ENCODE data around the gene DOCK6.

Gene DOCK6

DNA sequence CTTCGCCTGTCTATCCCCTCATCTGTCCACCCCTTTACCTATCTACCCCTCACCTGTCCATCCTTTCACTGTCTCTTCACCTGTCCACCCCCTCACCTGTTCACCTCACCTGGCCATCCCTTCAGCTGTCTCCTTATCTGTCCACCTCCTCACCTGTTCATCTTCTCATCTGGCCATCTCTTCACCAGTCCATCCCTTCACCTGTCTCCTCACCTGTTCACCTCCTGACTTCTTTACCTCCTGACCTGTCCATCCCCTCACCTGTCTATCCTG lies 51.7 kb downstream of the DOCK6 start:
- DNase-seq, result no peak

DNA sequence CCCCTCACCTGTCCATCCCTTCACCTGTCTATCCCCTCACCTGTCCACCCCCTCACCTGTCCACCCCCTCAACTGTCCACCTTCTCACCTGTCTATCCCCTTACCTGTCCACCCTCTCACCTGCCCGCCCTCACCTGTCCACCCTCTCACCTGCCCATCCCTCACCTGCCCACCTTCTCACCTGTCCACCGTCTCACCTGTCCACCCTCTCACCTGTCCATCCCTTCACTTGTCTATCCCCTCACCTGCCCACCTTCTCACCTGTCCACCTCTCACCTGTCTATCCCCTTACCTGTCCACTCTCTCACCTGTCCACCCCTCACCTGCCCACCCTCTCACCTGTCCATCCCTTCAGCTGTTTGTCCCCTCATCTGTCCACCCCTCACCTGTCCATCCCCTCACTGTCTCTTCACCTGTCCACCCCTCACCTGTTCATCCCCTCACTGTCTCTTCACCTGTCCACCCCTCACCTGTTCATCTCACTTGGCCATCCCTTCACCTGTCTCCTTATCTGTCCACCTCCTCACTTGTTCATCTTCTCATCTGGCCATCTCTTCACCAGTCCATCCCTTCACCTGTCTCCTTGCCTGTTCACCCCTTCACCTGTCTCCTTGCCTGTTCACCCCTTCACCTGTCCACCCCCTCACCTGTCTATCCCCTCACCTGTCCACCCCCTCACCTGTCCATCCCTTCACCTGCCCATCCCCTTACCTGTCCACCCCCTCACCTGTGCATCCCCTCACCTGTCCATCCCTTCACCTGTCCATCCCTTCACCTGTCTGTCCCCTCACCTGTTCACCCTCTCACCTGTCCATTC lies 52.3 kb downstream of the DOCK6 start:
- DNase-seq, result no peak

DNA sequence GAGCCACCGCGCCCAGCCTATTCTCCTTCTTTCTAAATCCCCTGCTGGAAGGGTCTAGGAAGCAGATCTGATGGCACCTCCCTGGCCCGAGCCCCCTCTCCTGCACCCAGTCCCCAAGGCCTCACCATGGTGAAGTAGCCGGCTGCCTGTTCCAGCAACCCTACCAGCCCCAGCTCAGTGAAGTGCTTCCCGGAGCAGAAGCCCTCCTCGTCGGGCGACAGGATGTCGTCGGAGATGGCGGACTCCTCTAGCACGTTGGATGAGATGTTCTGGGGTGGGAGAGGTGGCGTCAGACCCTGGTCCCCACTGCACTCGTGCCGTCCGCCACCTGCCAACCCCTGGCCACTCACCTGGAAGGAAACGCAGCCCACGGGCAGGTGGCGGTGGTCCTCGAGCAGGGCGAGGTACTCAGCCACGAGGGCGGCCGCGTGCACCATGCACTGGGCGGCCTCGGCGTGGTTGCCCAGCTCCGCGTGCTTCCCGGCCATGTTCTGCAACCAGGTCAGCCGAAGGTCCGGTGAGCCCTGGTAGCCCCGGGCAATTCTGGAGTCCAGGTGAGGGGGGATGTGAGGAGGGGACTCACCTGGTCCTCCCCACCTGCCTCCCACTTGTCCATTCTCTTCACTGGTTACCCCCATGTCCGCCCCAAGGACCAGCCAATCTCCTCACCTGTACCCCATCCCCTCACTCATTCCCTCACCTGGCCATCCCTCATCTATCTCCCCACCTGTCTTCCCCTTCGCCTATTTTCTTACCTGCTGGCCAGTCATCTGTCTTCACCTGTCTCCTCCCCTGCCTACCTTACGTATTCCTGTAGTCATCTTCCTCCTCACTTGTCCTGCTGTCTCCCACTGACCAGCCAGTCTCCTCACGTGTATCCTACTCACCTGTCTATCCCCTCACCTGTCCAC lies 53.5 kb downstream of the DOCK6 start:
- no peak for DNase-seq

DNA sequence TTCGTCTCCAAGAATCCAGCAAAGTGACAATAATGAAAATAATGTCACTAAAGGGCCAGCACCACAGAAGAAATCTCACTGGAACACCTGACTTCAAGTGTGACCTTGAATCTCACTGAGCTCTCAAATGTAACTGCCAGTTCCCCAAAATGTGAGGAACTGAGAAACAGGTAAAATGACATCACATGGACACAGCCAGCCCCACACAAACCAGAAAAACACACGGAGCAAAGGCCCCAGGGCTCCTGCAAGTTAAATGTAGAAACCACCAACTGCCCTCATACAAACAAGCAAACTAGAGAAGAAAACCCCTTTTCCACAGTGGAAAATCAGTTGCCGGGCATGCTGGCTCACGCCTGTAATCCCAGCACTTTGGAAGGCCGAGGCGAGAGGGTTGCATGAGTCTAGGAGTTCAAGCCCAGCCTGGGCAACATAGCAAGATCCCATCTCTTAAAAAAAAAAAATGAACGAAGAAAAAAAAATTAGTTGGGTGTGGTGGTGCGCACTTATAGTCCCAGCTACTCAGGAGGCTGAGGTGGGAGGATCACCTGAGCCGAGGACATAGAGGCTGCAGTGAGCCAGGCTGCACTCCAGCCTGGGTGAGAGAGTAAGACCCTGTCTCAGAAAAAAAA lies 56.3 kb downstream of the DOCK6 start:
- no peak for DNase-seq

DNA sequence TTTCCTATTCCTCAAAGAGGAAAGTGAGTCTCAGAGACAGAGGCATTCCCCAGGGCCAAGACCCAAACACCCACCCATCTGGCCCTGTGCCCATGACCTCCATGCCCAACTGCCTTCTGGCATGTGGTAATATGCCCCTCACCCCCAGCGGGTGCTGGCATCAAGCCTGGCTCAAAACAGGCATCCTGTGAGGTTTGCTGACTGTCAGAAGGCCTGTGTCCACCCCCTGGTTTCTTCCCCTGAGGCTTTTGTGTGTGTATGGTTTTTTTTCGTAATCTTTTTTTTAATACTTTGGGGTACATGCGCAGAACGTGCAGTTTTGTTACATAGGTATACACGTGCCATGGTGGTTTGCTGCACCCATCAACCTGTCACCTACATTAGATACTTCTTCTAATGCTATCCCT lies 57.4 kb downstream of the DOCK6 start:
- DNase-seq, result no peak

- no peak for DNase-seq
Observed at GRCh38 chr19:11204076-11204602, 58.2 kb downstream of the DOCK6 start.

DNA sequence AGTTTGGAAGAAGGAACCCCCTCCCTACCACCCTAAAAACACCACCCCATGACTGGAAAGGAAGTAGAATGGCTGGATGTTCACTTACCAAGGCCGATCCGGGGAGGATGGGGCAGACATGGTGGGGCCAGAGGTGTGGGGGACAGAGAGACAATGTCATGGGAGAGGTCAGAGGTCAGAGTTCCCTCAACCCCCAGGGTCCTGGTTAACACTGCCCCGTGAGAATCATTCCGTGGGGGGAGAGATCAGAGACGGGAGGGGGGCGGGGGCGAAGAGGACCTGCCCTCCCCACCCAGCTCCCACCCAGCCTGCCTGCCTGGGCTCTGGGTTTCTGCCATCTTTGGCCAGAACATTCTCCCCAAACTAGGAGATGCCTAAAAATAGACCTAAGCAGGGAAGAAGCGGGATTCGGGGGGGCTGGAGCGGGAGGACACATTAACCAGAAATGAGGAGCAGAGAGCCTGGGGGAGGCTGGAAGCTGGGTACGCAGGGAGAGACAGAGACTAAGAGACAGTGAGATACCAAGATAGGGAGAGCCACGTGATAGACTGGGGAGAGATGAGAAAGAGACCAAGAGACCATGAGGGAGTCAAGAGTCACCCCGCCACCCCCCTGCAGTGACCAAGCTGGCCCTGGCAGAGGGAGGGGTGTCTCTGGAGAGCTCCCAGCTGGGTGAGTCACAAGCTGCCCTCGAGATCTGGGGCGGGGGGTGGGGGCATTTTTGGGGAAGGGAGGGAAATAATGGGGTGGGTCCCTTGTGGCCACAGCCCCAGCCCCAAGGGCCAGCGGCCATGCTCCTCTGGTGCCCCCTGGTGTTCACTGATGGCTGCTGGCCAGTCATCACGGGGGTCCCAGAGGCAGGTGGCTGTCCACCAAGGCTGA lies 58.9 kb downstream of the DOCK6 start:
- DNase-seq, result peak; percentile 70

GRCh38 chr19:11202488-11203193 lies 59.7 kb downstream of the DOCK6 start:
- no peak for DNase-seq

DNA sequence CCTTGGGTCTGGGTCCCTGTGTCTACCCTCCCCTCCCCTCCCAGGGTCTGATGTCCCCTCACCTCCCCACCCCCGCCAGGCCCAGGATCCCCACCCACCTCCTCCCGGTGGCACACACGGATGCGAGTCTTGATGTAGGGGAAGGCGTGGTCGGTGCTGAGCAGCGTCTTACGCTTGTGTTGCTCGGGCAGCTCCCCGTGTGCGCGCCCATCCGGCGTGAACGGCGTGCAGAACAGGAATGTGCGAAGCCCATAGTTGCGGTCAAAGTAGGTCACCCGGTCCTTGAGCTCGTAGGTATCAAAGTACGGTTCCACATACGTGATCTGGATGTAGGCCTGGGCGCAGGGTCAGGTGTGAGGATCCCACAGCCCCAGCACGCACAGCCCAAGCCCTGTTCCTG lies 60.5 kb downstream of the DOCK6 start:
- no peak for DNase-seq

GRCh38 chr19:11200931-11201330 lies 61.4 kb downstream of the DOCK6 start:
- DNase-seq, result no peak

- DNase-seq, result no peak
Observed at GRCh38 chr19:11200015-11200574, 62.2 kb downstream of the DOCK6 start.

DNA sequence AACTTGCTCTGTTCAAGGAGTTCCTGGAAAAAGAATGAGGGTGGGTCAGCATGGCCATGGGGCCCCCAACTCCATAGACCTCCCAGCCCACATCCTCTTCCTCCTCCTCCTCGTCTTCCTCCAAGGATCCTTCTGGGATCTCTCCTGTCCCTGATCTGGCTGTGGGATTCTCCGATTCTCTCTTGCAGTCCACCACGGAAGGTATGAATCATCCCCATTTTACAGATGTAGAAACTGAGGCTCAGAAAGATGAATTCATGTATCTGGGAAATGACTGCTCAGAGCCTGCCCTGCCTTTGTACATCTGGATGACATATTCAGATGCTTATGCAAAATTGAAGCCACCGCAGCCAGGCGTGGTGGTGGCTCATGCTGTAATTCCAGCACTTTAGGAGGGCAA lies 62.8 kb downstream of the DOCK6 start:
- DNase-seq, result no peak

DNA sequence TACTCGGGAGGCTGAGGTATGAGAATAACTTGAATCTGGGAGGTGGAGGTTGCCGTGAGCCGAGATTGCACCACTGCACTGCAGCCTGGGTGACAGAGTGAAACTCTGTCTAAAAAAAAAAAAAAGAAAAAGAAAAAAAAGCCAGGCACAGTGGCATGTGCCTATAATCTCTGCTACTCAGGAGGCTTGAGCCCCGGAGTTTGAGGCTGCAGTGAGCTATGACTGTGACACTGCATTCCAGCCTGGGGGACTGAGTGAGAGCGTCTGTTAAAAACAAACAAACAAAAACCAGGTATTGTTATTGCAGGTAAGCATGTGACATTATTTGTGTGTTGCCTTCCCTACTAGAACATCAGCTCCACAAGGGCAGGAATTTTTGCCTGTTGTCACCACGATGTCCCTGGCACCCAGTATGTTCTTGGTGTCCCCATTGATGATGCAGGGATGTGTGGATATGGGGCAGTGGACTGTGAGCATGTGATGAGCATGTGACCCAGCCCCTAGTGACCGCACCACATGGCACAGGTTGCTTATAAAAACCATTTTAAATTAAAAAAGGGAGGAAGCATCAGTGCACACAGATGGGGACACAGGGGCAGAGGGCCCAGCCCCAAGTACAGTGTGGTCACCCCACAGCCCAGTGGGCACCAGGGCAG lies 63.4 kb downstream of the DOCK6 start:
- no peak for DNase-seq

DNA sequence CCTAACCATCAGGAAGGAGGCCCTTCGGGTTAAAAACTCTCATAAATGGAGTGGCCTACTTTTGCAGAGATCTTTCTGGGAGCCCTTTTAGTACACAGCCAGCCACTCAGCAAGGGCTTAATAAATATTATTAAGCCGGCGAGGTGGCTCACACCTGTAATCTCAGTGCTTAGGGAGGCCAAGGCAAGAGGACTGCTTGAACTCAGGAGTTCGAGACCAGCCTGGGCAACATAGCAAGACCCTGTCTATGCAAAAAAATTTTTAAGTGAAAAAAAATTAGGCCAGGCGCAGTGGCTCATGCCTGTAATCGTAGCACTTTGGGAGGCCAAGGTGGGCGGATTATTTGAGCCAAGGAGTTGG lies 64.2 kb downstream of the DOCK6 start:
- no peak for DNase-seq

GRCh38 chr19:11197291-11198174 lies 64.8 kb downstream of the DOCK6 start, which contains the start of gene KANK2:
Gene KANK2, minus strand, starts transcription at chr19:11197545. Its CDS starts 3,034 bp downstream, at chr19:11194511.
- peak; percentile 86 for DNase-seq

DNA sequence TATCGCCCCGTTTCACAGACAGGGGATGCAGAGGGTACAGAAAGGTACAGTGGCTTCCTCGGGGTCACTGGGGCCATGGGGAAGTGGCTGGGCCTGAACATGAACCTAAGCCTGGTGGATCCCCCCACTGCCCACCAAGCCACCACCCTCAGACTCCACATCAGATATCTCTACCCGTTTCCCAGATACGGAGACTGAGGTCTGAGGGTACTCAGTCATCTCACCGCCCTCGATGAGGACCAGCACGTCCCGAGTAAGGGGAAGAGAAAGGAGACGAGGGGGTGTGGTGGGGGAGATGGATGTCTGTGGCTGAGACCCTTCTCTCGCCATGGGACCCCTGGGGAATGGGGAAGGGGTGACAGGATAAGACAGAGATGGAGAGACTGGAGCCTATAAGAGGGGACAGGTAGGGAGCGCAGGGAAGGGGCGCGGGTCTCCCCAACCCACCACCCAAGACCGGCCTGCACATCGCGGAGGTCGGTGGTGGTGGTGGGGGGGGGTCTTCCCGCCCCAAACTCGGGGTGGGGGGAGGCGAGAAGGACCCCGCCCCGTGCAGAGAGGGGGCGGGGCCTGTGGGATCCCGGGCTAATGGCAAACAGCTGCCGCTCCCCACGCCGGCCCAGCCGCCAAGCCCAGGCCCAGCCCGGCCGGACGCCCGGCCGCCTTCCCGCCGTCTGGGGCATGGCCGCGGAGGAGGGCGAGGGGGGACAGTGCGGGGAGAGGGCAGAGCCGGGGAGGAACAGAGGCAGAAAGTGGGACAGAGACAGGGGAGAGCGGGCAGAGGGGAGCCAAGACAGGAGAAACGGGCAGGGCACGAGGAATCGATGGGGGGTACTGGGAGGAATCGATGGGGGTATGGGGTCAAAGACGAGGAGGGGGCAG lies 65.7 kb downstream of the DOCK6 start:
- no peak for DNase-seq

DNA sequence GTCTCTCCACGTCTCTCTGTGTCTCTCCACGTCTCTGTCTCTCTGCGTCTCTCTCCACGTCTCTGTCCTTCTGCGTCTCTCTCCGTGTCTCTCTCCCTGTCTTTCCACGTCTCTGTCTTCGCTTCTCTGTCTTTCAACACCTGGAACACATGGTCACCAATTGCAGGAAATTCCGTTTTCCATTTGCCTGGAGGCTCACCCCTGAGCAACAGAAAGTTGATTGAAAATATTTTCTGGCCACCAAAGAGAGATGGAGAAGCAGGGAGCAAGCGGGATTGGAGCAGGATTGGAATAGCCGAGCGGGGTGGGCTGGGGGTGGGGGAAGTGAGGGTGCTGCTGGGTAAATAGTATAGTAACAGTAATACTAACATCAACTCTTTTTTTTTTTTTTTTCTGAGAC lies 66.6 kb downstream of the DOCK6 start:
- DNase-seq, result no peak

- no peak for DNase-seq
Observed at GRCh38 chr19:11194656-11195558, 67.4 kb downstream of the DOCK6 start.
